Colonic mucosa (tissue), 4 donors: ENCODE measurements around the gene CUL1. TPM values are rescaled to one million over a fixed set of nuclear protein-coding genes. Genes with fewer than 3 reads are reported as not detected.

Experiments used
- DNase-seq: peaks from one replicate; pipeline ENCODE4 v3.0.0-alpha.2; 2020
- H3K27ac ChIP-seq: fragments of 200-600 bp; one replicate; pipeline ENCODE4 v1.8.0; 2021
- H3K27me3 ChIP-seq: fragments of 200-600 bp; one replicate; pipeline ENCODE4 v1.8.0; 2021
- H3K36me3 ChIP-seq: fragments of 200-600 bp; one replicate; pipeline ENCODE4 v1.8.0; 2021
- H3K4me1 ChIP-seq: fragments of 200-600 bp; one replicate; pipeline ENCODE4 v1.8.0; 2021; ENCODE audit warnings: mild to moderate bottlenecking
- H3K4me3 ChIP-seq: fragments of 200-600 bp; one replicate; pipeline ENCODE4 v1.8.0; 2021
- H3K9ac ChIP-seq, 2 donors: one replicate each; pipeline ENCODE4 v1.7.0; 2013; ENCODE audit warnings: control low read depth in 2 of 2, low read depth in 2 of 2, low read length in 2 of 2
- H3K9me3 ChIP-seq: fragments of 200-600 bp; one replicate; pipeline ENCODE4 v1.8.0; 2021
- CTCF ChIP-seq: fragments of 200-600 bp; IDR thresholded peaks from one replicate; pipeline ENCODE4 v1.8.0; 2022; ENCODE audit warnings: antibody characterized with exemption, mild to moderate bottlenecking
- intact Hi-C: fragments of 100-400 bp; cut with DNase I; formaldehyde crosslinking; loops from one replicate; pipeline ENCODE4 v1.14.1; 2022
- total RNA-seq, 2 donors: library from RNA; stranded (reverse); fragmentation: NEBNext Ultra II Directional in 1 of 2; extraction: Animal tissue kit (Norgen Biotek cat#: 25700) in 1 of 2; gene quantifications; one replicate each; pipeline ENCODE4 v1.2.1, GENCODE V29; 2021
- donor health status: healthy.
- donor health status: DM: no; HTN: no; CAD: no.
- donor health status: DM: no; HTN: no; CAD: no.

The CUL1 gene
- total RNA-seq, 2 donors from 2014 or later, result 36.2 to 36.9 TPM

- no peaks in the 10 kb centered on the region for H3K9me3 ChIP-seq
- intact Hi-C loops, result no loop called here
- no peaks in the 10 kb centered on the region for H3K36me3 ChIP-seq
- H3K27ac ChIP-seq, result no peak overlapping the region
- no peak overlapping the region for H3K4me3 ChIP-seq
- TF ChIP-seq CTCF, result no peak
- DNase-seq, result no peak
- no peak overlapping the region for H3K9ac ChIP-seq
- H3K27me3 ChIP-seq, result no peaks in the 10 kb centered on the region
- H3K4me1 ChIP-seq, result no peaks in the 10 kb centered on the region
Measured at GRCh38 chr7:148662646-148663045, 36.1 kb upstream of the CUL1 start.

- Histone ChIP-seq H3K27ac (no peak overlapping the region), H3K27me3 (no peaks in the 10 kb centered on the region), H3K9me3 (no peaks in the 10 kb centered on the region), H3K4me3 (no peak overlapping the region), H3K36me3 (no peaks in the 10 kb centered on the region), H3K9ac (no peak overlapping the region), H3K4me1 (no peaks in the 10 kb centered on the region)
- intact Hi-C loops, result no loop called here
- DNase-seq, result no peak
- TF ChIP-seq CTCF, result no peak
Measured at GRCh38 chr7:148664324-148664723, 34.4 kb upstream of the CUL1 start.

- Histone ChIP-seq H3K36me3 (no peaks in the 10 kb centered on the region), H3K9me3 (no peaks in the 10 kb centered on the region), H3K27me3 (no peaks in the 10 kb centered on the region), H3K27ac (no peak overlapping the region), H3K4me1 (no peaks in the 10 kb centered on the region), H3K4me3 (no peak overlapping the region), H3K9ac (no peak overlapping the region)
- no peak for TF ChIP-seq CTCF
- DNase-seq, result no peak
- intact Hi-C loops, result no loop called here
Measured at GRCh38 chr7:148665221-148665620, 33.5 kb upstream of the CUL1 start.

GRCh38 chr7:148669927-148670326 is 28.8 kb upstream of the CUL1 start:
- intact Hi-C loops, result no loop called here
- Histone ChIP-seq H3K9ac (no peak overlapping the region), H3K9me3 (no peaks in the 10 kb centered on the region), H3K4me1 (no peaks in the 10 kb centered on the region), H3K4me3 (no peak overlapping the region), H3K36me3 (no peaks in the 10 kb centered on the region), H3K27me3 (no peaks in the 10 kb centered on the region), H3K27ac (no peak overlapping the region)
- no peak for DNase-seq
- no peak for TF ChIP-seq CTCF

GRCh38 chr7:148670374-148670773 is 28.3 kb upstream of the CUL1 start:
- Histone ChIP-seq H3K9ac (no peak overlapping the region), H3K4me3 (no peak overlapping the region), H3K27me3 (no peaks in the 10 kb centered on the region), H3K4me1 (no peaks in the 10 kb centered on the region), H3K9me3 (no peaks in the 10 kb centered on the region), H3K27ac (no peak overlapping the region), H3K36me3 (no peaks in the 10 kb centered on the region)
- intact Hi-C loops, result no loop called here
- DNase-seq, result no peak
- no peak for TF ChIP-seq CTCF

- Histone ChIP-seq H3K9ac (no peak overlapping the region), H3K27ac (no peak overlapping the region), H3K36me3 (no peaks in the 10 kb centered on the region), H3K27me3 (no peaks in the 10 kb centered on the region), H3K4me3 (no peak overlapping the region), H3K4me1 (no peaks in the 10 kb centered on the region), H3K9me3 (no peaks in the 10 kb centered on the region)
- intact Hi-C loops, result no loop called here
- TF ChIP-seq CTCF, result no peak
- DNase-seq, result no peak
Measured at GRCh38 chr7:148670807-148671206, 27.9 kb upstream of the CUL1 start.
